Eye (tissue), 1 donor: ENCODE results near the gene TBC1D4.
"Not testable (repeated sequence)": the region's sequence is repeated elsewhere in the genome, so short reads cannot be mapped to it uniquely, and the experiment has no call there.

Experiments used
- DNase-seq: peaks from one replicate; pipeline ENCODE4 v3.0.0-alpha.2; 2015

TBC1D4 gene

GRCh38 chr13:75256922-75257321 is 225.0 kb downstream of the TBC1D4 start:
- DNase-seq = no peak

- DNase-seq = no peak
Measured at GRCh38 chr13:75255653-75256052, 226.3 kb downstream of the TBC1D4 start.

- DNase-seq = no peak
Measured at GRCh38 chr13:75255147-75255546, 226.8 kb downstream of the TBC1D4 start.

- no peak for DNase-seq
Measured at GRCh38 chr13:75251188-75251587, 230.8 kb downstream of the TBC1D4 start.

- peak; percentile 29 for DNase-seq
Measured at GRCh38 chr13:75250526-75251178, 231.3 kb downstream of the TBC1D4 start.

GRCh38 chr13:75245578-75245977 is 236.4 kb downstream of the TBC1D4 start:
- not testable (repeated sequence) for DNase-seq

GRCh38 chr13:75240240-75240639 is 241.7 kb downstream of the TBC1D4 start:
- DNase-seq = not testable (repeated sequence)

GRCh38 chr13:75236774-75237173 is 245.2 kb downstream of the TBC1D4 start:
- DNase-seq = no peak
